Panc1 (cell line): ENCODE data around the gene THEM4. TPM values are rescaled to one million over a fixed set of nuclear protein-coding genes. Genes with fewer than 3 reads are reported as not detected.
A peak's percentile ranks its signal among the peaks of the same experiment; 100 is the strongest.
"Not testable (repeated sequence)": the region's sequence is repeated elsewhere in the genome, so short reads cannot be mapped to it uniquely, and the experiment has no call there.

Experiments
- ATAC-seq: fragments of 200-7000 bp; cut with Tn5 transposase; 2 replicates; pipeline ENCODE4 v1.9.1; 2020; ENCODE audit warnings: mild to moderate bottlenecking, moderate library complexity
- BruUV-seq: library from RNA; stranded (reverse); fragments of 400-500 nt; replicated peaks from 2 replicates; lab custom pipeline; 2021; lab: Mats Ljungman, UMichigan
- CTCF ChIA-PET: fragments of 300-600 bp; sonication (Branson Sonifier 250); formaldehyde crosslinking; loops from one replicate; lab custom pipeline; 2022; ENCODE audit warnings: antibody characterized with exemption; lab: Charles Lee
- POLR2A ChIA-PET: fragments of 300-600 bp; sonication (Branson Sonifier 250); formaldehyde crosslinking; loops from one replicate; lab custom pipeline; 2022; ENCODE audit warnings: antibody characterized with exemption; lab: Charles Lee
- DNase-seq: peaks from one replicate; pipeline ENCODE4 v3.0.0-alpha.2; 2010; ENCODE audit warnings: low read depth, low spot score
- H3K27ac ChIP-seq: 2 replicates; pipeline ENCODE4 v1.5.1; 2011; ENCODE audit warnings: mild to moderate bottlenecking, low read length, inconsistent platforms
- H3K27me3 ChIP-seq: fragments of 200-500 bp; sonication (Bioruptor generic); 2 replicates; pipeline ENCODE4 v1.6.0; 2014; ENCODE audit warnings: low read length, inconsistent platforms; ENCODE audit not compliant: control insufficient read depth, insufficient read depth
- H3K36me3 ChIP-seq: fragments of 200-500 bp; sonication (Bioruptor generic); 2 replicates; pipeline ENCODE4 v1.5.1; 2014; ENCODE audit warnings: inconsistent platforms, mild to moderate bottlenecking, low read length, moderate library complexity; ENCODE audit not compliant: control insufficient read depth, insufficient read depth
- H3K4me1 ChIP-seq: 2 replicates; pipeline ENCODE4 v1.5.1; 2011; ENCODE audit warnings: inconsistent platforms, mild to moderate bottlenecking, low read length, moderate library complexity; ENCODE audit not compliant: control insufficient read depth, insufficient read depth
- H3K4me3 ChIP-seq, 2 experiments: 2 replicates each; pipeline ENCODE4 v1.5.1; 2011 to 2012; ENCODE audit warnings: low read depth in 2 of 2, low read length in 2 of 2, mild to moderate bottlenecking in 2 of 2, inconsistent platforms in 1 of 2, moderate library complexity in 1 of 2
- H3K9me3 ChIP-seq: fragments of 200-500 bp; sonication (Bioruptor generic); 2 replicates; pipeline ENCODE4 v1.5.1; 2014; ENCODE audit warnings: low read depth, mild to moderate bottlenecking, inconsistent platforms, low read length, moderate library complexity; ENCODE audit not compliant: control insufficient read depth, insufficient read depth
- CTCF ChIP-seq: fragments of 450-650 bp; IDR thresholded peaks from 2 replicates; pipeline ENCODE4 v1.5.1; 2017; ENCODE audit warnings: mild to moderate bottlenecking
- POLR2AphosphoS5 ChIP-seq: IDR thresholded peaks from 2 replicates; pipeline ENCODE4 v1.6.1; 2012; ENCODE audit warnings: mild to moderate bottlenecking, low read depth, low read length, moderate library complexity
- SIN3A ChIP-seq: IDR thresholded peaks from 2 replicates; pipeline ENCODE4 v1.6.1; 2012; ENCODE audit warnings: low read depth, mild to moderate bottlenecking, low read length, moderate library complexity, borderline replicate concordance; ENCODE audit not compliant: insufficient read depth
- TCF7L2 ChIP-seq: IDR thresholded peaks from 2 replicates; pipeline ENCODE4 v1.6.1; 2011; ENCODE audit warnings: mild to moderate bottlenecking, low read depth, low read length, inconsistent platforms
- in situ Hi-C: cut with HindIII; loops from 2 replicates; pipeline ENCODE4 v1.10.0; 2016; ENCODE audit warnings: low sequenced_read_pairs, low pct_unique_long_range_greater_than_20kb
- intact Hi-C: fragments of 100-400 bp; cut with micrococcal nuclease; formaldehyde crosslinking; loops from one replicate; pipeline ENCODE4 v1.10.0; 2022; ENCODE audit not compliant: unreplicated experiment
- total RNA-seq: library from RNA; stranded (reverse); gene quantifications from one replicate; pipeline ENCODE4 v1.2.1, GENCODE V29; 2021; ENCODE audit not compliant: unreplicated experiment
- TF ChIP-seq, protein P1 (sequence below), 2 experiments: IDR thresholded peaks; 2 replicates each; pipeline ENCODE4 v1.6.1; 2011 to 2012; ENCODE audit warnings: low read depth in 2 of 2, control low read depth in 1 of 2, low read length in 1 of 2, mild to moderate bottlenecking in 1 of 2, moderate library complexity in 1 of 2; ENCODE audit not compliant: insufficient read depth in 1 of 2

The THEM4 gene
- total RNA-seq, 1 experiment from 2014 or later = 21.8 TPM

GRCh38 chr1:151875419-151876097 lies 33.8 kb downstream of the THEM4 start:
- Histone ChIP-seq H3K4me1 (no peaks in the 10 kb centered on the region), H3K27me3 (no peaks in the 10 kb centered on the region), H3K36me3 (no peaks in the 10 kb centered on the region), H3K4me3 (no peak overlapping the region), H3K9me3 (no peaks in the 10 kb centered on the region), H3K27ac (no peak overlapping the region)
- ChIA-PET CTCF (no interaction called here), POLR2A (no interaction called here)
- ATAC-seq (no peak), DNase-seq (no peak)
- no peak for TF ChIP-seq CTCF
- TF ChIP-seq, protein P1, sequence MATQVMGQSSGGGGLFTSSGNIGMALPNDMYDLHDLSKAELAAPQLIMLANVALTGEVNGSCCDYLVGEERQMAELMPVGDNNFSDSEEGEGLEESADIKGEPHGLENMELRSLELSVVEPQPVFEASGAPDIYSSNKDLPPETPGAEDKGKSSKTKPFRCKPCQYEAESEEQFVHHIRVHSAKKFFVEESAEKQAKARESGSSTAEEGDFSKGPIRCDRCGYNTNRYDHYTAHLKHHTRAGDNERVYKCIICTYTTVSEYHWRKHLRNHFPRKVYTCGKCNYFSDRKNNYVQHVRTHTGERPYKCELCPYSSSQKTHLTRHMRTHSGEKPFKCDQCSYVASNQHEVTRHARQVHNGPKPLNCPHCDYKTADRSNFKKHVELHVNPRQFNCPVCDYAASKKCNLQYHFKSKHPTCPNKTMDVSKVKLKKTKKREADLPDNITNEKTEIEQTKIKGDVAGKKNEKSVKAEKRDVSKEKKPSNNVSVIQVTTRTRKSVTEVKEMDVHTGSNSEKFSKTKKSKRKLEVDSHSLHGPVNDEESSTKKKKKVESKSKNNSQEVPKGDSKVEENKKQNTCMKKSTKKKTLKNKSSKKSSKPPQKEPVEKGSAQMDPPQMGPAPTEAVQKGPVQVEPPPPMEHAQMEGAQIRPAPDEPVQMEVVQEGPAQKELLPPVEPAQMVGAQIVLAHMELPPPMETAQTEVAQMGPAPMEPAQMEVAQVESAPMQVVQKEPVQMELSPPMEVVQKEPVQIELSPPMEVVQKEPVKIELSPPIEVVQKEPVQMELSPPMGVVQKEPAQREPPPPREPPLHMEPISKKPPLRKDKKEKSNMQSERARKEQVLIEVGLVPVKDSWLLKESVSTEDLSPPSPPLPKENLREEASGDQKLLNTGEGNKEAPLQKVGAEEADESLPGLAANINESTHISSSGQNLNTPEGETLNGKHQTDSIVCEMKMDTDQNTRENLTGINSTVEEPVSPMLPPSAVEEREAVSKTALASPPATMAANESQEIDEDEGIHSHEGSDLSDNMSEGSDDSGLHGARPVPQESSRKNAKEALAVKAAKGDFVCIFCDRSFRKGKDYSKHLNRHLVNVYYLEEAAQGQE (IDR thresholded peaks at IDR 0.05; ENCODE audit: insufficient read depth in 1 of 2, low read depth in 2 of 2, low read length in 1 of 2) = no peak
- TF ChIP-seq TCF7L2 = no peak
- TF ChIP-seq SIN3A = no peak
- TF ChIP-seq POLR2AphosphoS5 = no peak
- intact Hi-C loops = no loop called here
- BruUV-seq = no TSS peak
- in situ Hi-C loops = no loop called here

- BruUV-seq, DNase-seq, CTCF ChIA-PET, H3K27me3 ChIP-seq, H3K36me3 ChIP-seq, POLR2A ChIA-PET, in situ Hi-C loops, H3K27ac ChIP-seq, H3K9me3 ChIP-seq, H3K4me3 ChIP-seq, H3K4me1 ChIP-seq, ATAC-seq, intact Hi-C loops: not testable (repeated sequence)
Measured at GRCh38 chr1:151872776-151873175, 36.5 kb downstream of the THEM4 start.

DNA sequence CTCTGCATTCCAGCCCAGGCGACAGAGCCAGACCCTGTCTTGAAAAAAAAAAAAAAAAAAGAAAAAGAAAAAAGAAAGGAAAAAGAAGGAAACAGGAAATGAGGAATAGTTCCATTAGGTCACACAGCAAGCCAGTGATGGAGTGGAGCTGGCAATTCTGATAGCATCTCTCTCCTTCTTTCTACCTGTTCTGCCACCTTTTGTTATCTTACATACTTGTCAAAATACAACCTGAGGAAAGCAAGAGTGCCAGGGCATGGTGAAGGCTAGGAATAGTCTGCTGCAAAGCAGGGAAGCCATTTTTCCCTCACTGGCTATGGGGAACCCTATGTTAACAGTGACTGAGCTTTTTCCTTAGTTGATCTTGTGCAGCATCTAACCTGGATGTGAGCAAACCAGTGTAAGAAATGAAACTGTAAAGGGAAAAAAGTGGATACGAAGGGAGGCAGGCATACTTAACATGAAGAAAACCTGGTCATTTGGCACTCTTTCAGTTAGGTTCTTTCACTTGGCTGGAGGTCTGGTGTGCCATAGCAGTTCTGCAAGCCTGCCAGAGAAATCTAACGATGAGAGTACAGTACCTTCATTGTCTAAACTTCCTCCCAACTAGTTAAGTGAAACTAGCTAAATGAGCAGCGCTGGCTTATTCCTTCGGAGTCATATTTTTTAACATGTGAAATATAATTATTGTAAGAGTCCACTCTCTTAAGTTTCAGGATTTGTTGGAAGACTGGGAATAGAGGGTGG lies 37.9 kb downstream of the THEM4 start:
- ChIA-PET POLR2A (no interaction called here), CTCF (interaction anchor here (0.6 kb wide), 1 partner anchor 280 kb away, joined by 3 read pairs; no protein-coding TSS in a partner anchor)
- in situ Hi-C loops (no loop called here), intact Hi-C loops (no loop called here)
- H3K4me3 ChIP-seq = no peak overlapping the region
- H3K9me3 ChIP-seq = no peaks in the 10 kb centered on the region
- no peaks in the 10 kb centered on the region for H3K4me1 ChIP-seq
- no peaks in the 10 kb centered on the region for H3K36me3 ChIP-seq
- no peak overlapping the region for H3K27ac ChIP-seq
- no peak for DNase-seq
- TF ChIP-seq CTCF = no peak
- no peak for TF ChIP-seq SIN3A
- TF ChIP-seq, protein P1 (IDR thresholded peaks at IDR 0.05; ENCODE audit: insufficient read depth in 1 of 2, low read depth in 2 of 2, low read length in 1 of 2) = no peak
- no peak for TF ChIP-seq TCF7L2
- no peak for TF ChIP-seq POLR2AphosphoS5
- no TSS peak for BruUV-seq
- H3K27me3 ChIP-seq = no peaks in the 10 kb centered on the region
- peak; percentile 53; the same call in 1 of the 2 replicates for ATAC-seq
